HCT116 (cell line): ENCODE results near the gene TAF4B. TPM values are rescaled to one million over a fixed set of nuclear protein-coding genes. Genes with fewer than 3 reads are reported as not detected.

ENCODE experiments used
- ATAC-seq: fragments of 200-7000 bp; cut with Tn5 transposase; 2 replicates; pipeline ENCODE4 v1.9.1; 2020; ENCODE audit warnings: mild to moderate bottlenecking, moderate library complexity
- BruUV-seq: library from RNA; stranded (reverse); fragments of 400-500 nt; replicated peaks from 2 replicates; lab custom pipeline; 2021; lab: Mats Ljungman, UMichigan
- CTCF ChIA-PET: fragments of 300-600 bp; sonication (Branson Sonifier 250); formaldehyde crosslinking; loops from one replicate; lab custom pipeline; 2021; ENCODE audit warnings: antibody characterized with exemption; lab: Charles Lee
- POLR2A ChIA-PET: fragments of 300-600, 350-600 bp; sonication (Branson Sonifier 250); formaldehyde crosslinking; loops from one replicate; lab custom pipeline; 2021; ENCODE audit warnings: antibody characterized with exemption; lab: Charles Lee
- RAD21 ChIA-PET, 2 experiments: fragments of 300-600 bp; sonication (Branson Sonifier 250); formaldehyde crosslinking; loops; one replicate each; lab custom pipeline; 2023; ENCODE audit warnings: low total read pairs in 2 of 2; ENCODE audit not compliant: uncharacterized antibody in 2 of 2, unreplicated experiment in 2 of 2, low non-redundant PET in 1 of 2; lab: Charles Lee
- DNase-seq: peaks from one replicate; pipeline ENCODE4 v3.0.0-alpha.2; 2010; ENCODE audit warnings: low read depth, low spot score
- H2AFZ ChIP-seq: fragments of 200-600 bp; shearing (Covaris generic), sonication (generic); 2 replicates; pipeline ENCODE4 v1.6.1; 2017; ENCODE audit warnings: low read depth, mixed run types, mixed read lengths, antibody characterized with exemption, low read length; ENCODE audit not compliant: poor library complexity, severe bottlenecking
- H3K27ac ChIP-seq: 2 replicates; pipeline ENCODE4 v1.5.1; 2012; ENCODE audit warnings: low read depth, low read length
- H3K27me3 ChIP-seq: fragments of 200-600 bp; sonication (generic); 2 replicates; pipeline ENCODE4 v1.6.1; 2016; ENCODE audit warnings: mixed run types, low read length, mixed read lengths; ENCODE audit not compliant: insufficient read depth
- H3K36me3 ChIP-seq, 2 experiments: fragments of 200-500 bp in 1 of 2; fragments of 200-600 bp in 1 of 2; sonication (Bioruptor generic) in 1 of 2; sonication (generic) in 1 of 2; 2 replicates each; pipeline versions ENCODE4 v1.5.1 to v1.6.1; 2014 to 2016; ENCODE audit warnings: low read length in 2 of 2, inconsistent platforms in 1 of 2, mixed read lengths in 1 of 2, mixed run types in 1 of 2; ENCODE audit not compliant: insufficient read depth in 2 of 2, control insufficient read depth in 1 of 2
- H3K4me1 ChIP-seq, 2 experiments: fragments of 200-600 bp in 1 of 2; sonication (generic) in 1 of 2; 2 replicates each; pipeline versions ENCODE4 v1.5.1 to v1.6.1; 2012 to 2017; ENCODE audit warnings: low read length in 2 of 2, inconsistent platforms in 1 of 2, mild to moderate bottlenecking in 1 of 2, mixed read lengths in 1 of 2, mixed run types in 1 of 2, moderate library complexity in 1 of 2; ENCODE audit not compliant: insufficient read depth in 2 of 2, control insufficient read depth in 1 of 2
- H3K4me2 ChIP-seq: fragments of 200-600 bp; sonication (generic); 2 replicates; pipeline ENCODE4 v1.6.1; 2017; ENCODE audit warnings: mixed run types, low read length, mixed read lengths
- H3K4me3 ChIP-seq, 2 experiments: fragments of 200-600 bp in 1 of 2; sonication (generic) in 1 of 2; replicated peaks in 1 of 2; 2 replicates each; pipeline ENCODE4 v1.5.1; 2011 to 2016; ENCODE audit warnings: low read length in 2 of 2, control low read depth in 1 of 2, low read depth in 1 of 2, mild to moderate bottlenecking in 1 of 2, mixed read lengths in 1 of 2, mixed run types in 1 of 2
- H3K79me2 ChIP-seq: fragments of 200-600 bp; sonication (generic); 2 replicates; pipeline ENCODE4 v1.6.1; 2017; ENCODE audit warnings: mild to moderate bottlenecking, mixed run types, low read length, moderate library complexity, mixed read lengths; ENCODE audit not compliant: insufficient read depth
- H3K9ac ChIP-seq: fragments of 200-600 bp; sonication (generic); 2 replicates; pipeline ENCODE4 v1.6.1; 2016; ENCODE audit warnings: low read length, mixed read lengths
- H3K9me2 ChIP-seq: fragments of 200-600 bp; sonication (generic), shearing (Covaris generic); 2 replicates; pipeline ENCODE4 v1.6.1; 2017; ENCODE audit warnings: mixed run types, mild to moderate bottlenecking, moderate library complexity; ENCODE audit not compliant: insufficient read depth
- H3K9me3 ChIP-seq, 2 experiments: fragments of 200-500 bp in 1 of 2; fragments of 200-600 bp in 1 of 2; sonication (Bioruptor generic) in 1 of 2; sonication (generic) in 1 of 2; 2 replicates each; pipeline ENCODE4 v1.6.1; 2014 to 2017; ENCODE audit warnings: low read length in 2 of 2, mixed read lengths in 2 of 2, inconsistent platforms in 1 of 2, low read depth in 1 of 2, mild to moderate bottlenecking in 1 of 2, mixed run types in 1 of 2, moderate library complexity in 1 of 2; ENCODE audit not compliant: control insufficient read depth in 1 of 2, insufficient read depth in 1 of 2
- H4K20me1 ChIP-seq: fragments of 200-600 bp; sonication (generic), shearing (Covaris generic); 2 replicates; pipeline ENCODE4 v1.6.1; 2017; ENCODE audit warnings: mixed run types, mild to moderate bottlenecking, moderate library complexity; ENCODE audit not compliant: insufficient read depth
- EGR1 ChIP-seq: IDR thresholded peaks from 2 replicates; pipeline ENCODE4 v1.6.1; 2012; ENCODE audit warnings: low read depth
- ELF1 ChIP-seq: IDR thresholded peaks from 2 replicates; pipeline ENCODE4 v1.6.1; 2012; ENCODE audit warnings: low read depth, borderline replicate concordance
- EZH2 ChIP-seq: fragments of 200-600 bp; sonication (generic); IDR thresholded peaks from 2 replicates; pipeline ENCODE4 v1.6.1; 2017; ENCODE audit warnings: antibody characterized with exemption, mixed run types
- FOSL1 ChIP-seq: IDR thresholded peaks from 2 replicates; pipeline ENCODE4 v1.6.1; 2012; ENCODE audit warnings: low read depth
- JUND ChIP-seq: IDR thresholded peaks from 2 replicates; pipeline ENCODE4 v1.6.1; 2012
- MAX ChIP-seq: IDR thresholded peaks from 2 replicates; pipeline ENCODE4 v1.6.1; 2012
- POLR2A ChIP-seq: IDR thresholded peaks from 2 replicates; pipeline ENCODE4 v1.7.0; 2011; ENCODE audit warnings: borderline replicate concordance; ENCODE audit not compliant: insufficient read depth, insufficient read length; ENCODE audit errors: extremely low read depth
- POLR2AphosphoS5 ChIP-seq: IDR thresholded peaks from 2 replicates; pipeline ENCODE4 v1.6.1; 2011; ENCODE audit warnings: mild to moderate bottlenecking, low read depth, low read length, moderate library complexity
- RAD21 ChIP-seq: IDR thresholded peaks from 2 replicates; pipeline ENCODE4 v1.6.1; 2012; ENCODE audit warnings: low read depth, mild to moderate bottlenecking
- SIN3A ChIP-seq: IDR thresholded peaks from 2 replicates; pipeline ENCODE4 v1.6.1; 2012; ENCODE audit warnings: low read depth
- TCF7L2 ChIP-seq: IDR thresholded peaks from 2 replicates; pipeline ENCODE4 v1.7.0; 2011; ENCODE audit warnings: borderline replicate concordance, inconsistent platforms; ENCODE audit not compliant: insufficient read depth, insufficient read length; ENCODE audit errors: extremely low read depth
- YY1 ChIP-seq: IDR thresholded peaks from 2 replicates; pipeline ENCODE4 v1.6.1; 2011; ENCODE audit warnings: low read length, low read depth, moderate library complexity, mild to moderate bottlenecking; ENCODE audit not compliant: insufficient replicate concordance; ENCODE audit errors: extremely low read depth
- ZBTB33 ChIP-seq: IDR thresholded peaks from 2 replicates; pipeline ENCODE4 v1.6.1; 2011; ENCODE audit warnings: mild to moderate bottlenecking, low read length, moderate library complexity; ENCODE audit not compliant: insufficient replicate concordance; ENCODE audit errors: extremely low read depth
- ZFX ChIP-seq: fragments of 450-650 bp; IDR thresholded peaks from 2 replicates; pipeline ENCODE4 v1.6.1; 2017
- ZNF274 ChIP-seq: fragments of 200-500 bp; sonication (Bioruptor generic); IDR thresholded peaks from 2 replicates; pipeline ENCODE4 v1.6.1; 2014; ENCODE audit warnings: mild to moderate bottlenecking, low read depth, low read length, inconsistent platforms
- intact Hi-C: fragments of 100-400 bp; cut with micrococcal nuclease; formaldehyde crosslinking; loops from 2 replicates; pipeline ENCODE4 v1.10.0; 2022
- total RNA-seq: library from RNA; stranded (reverse); gene quantifications from one replicate; pipeline ENCODE4 v1.2.1, GENCODE V29; 2021; ENCODE audit not compliant: unreplicated experiment

The TAF4B gene
- total RNA-seq, 1 experiment from 2014 or later, result 17.8 TPM

- RAD21 ChIA-PET, result no interaction called here
- BruUV-seq, result no TSS peak
- TF ChIP-seq MAX, result no peak
- no peak for TF ChIP-seq YY1
- no peak for TF ChIP-seq ZFX
- no peak for TF ChIP-seq ZBTB33
- TF ChIP-seq POLR2AphosphoS5, result no peak
- TF ChIP-seq POLR2A, result no peak
- no peak for TF ChIP-seq EGR1
- TF ChIP-seq RAD21, result no peak
- no peak for TF ChIP-seq SIN3A
- POLR2A ChIA-PET, result no interaction called here
- DNase-seq (no peak), ATAC-seq (no peak)
- CTCF ChIA-PET, result no interaction called here
- Histone ChIP-seq H3K4me3 (no peak overlapping the region), H3K27ac (no peak overlapping the region), H3K27me3 (no peaks in the 10 kb centered on the region), H3K9ac (no peak overlapping the region), H3K4me2 (no peak overlapping the region), H3K36me3 (no peaks in the 10 kb centered on the region), H3K79me2 (no peaks in the 10 kb centered on the region), H4K20me1 (no peaks in the 10 kb centered on the region), H2AFZ (no peak overlapping the region), H3K9me2 (no peaks in the 10 kb centered on the region), H3K4me1 (peaks cover 0 to 7% of the 10 kb centered on the region in 2 experiments; a peak in 1 of 4 replicates), H3K9me3 (no peaks in the 10 kb centered on the region)
- intact Hi-C loops, result no loop called here
Measured at GRCh38 chr18:26206488-26206887, 19.8 kb upstream of the TAF4B start.

GRCh38 chr18:26207937-26208336, 18.3 kb upstream of the TAF4B start:
- Histone ChIP-seq H3K4me3 (no peak overlapping the region), H3K27ac (no peak overlapping the region), H3K4me2 (no peak overlapping the region), H3K4me1 (peaks cover 0 to 7% of the 10 kb centered on the region in 2 experiments; a peak in 1 of 4 replicates), H3K9ac (no peak overlapping the region), H3K27me3 (no peaks in the 10 kb centered on the region), H3K79me2 (no peaks in the 10 kb centered on the region), H3K36me3 (no peaks in the 10 kb centered on the region), H3K9me2 (no peaks in the 10 kb centered on the region), H2AFZ (no peak overlapping the region), H3K9me3 (no peaks in the 10 kb centered on the region), H4K20me1 (no peaks in the 10 kb centered on the region)
- ChIA-PET RAD21 (no interaction called here), POLR2A (no interaction called here), CTCF (no interaction called here)
- DNase-seq, result no peak
- intact Hi-C loops, result no loop called here
- ATAC-seq, result no peak
- no TSS peak for BruUV-seq
- TF ChIP-seq MAX (no peak), ELF1 (no peak), POLR2A (no peak), TCF7L2 (no peak), FOSL1 (no peak), EZH2 (no peak), ZFX (no peak), JUND (no peak), ZNF274 (no peak)
